ENCODE measurements around the gene ZNF473. TPM values are rescaled to one million over a fixed set of nuclear protein-coding genes. Genes with fewer than 3 reads are reported as not detected.
A peak's percentile ranks its signal among the peaks of the same experiment; 100 is the strongest.
"Not testable (repeated sequence)": the region's sequence is repeated elsewhere in the genome, so short reads cannot be mapped to it uniquely, and the experiment has no call there.

The ZNF473 gene
- total RNA-seq, 1 donor from 2014 or later = 10.2 TPM

GRCh38 chr19:50044922-50045321 is 19.1 kb downstream of the ZNF473 start:
- Histone ChIP-seq H3K36me3 (ENCODE audit: control insufficient read depth, insufficient read depth, low read length) (peaks cover 16% of the 10 kb centered on the region), H3K4me3 (ENCODE audit: low read depth, low read length) (no peak overlapping the region), H3K27me3 (ENCODE audit: control insufficient read depth, insufficient read depth, low read length) (no peaks in the 10 kb centered on the region)
- TF ChIP-seq, protein P1, sequence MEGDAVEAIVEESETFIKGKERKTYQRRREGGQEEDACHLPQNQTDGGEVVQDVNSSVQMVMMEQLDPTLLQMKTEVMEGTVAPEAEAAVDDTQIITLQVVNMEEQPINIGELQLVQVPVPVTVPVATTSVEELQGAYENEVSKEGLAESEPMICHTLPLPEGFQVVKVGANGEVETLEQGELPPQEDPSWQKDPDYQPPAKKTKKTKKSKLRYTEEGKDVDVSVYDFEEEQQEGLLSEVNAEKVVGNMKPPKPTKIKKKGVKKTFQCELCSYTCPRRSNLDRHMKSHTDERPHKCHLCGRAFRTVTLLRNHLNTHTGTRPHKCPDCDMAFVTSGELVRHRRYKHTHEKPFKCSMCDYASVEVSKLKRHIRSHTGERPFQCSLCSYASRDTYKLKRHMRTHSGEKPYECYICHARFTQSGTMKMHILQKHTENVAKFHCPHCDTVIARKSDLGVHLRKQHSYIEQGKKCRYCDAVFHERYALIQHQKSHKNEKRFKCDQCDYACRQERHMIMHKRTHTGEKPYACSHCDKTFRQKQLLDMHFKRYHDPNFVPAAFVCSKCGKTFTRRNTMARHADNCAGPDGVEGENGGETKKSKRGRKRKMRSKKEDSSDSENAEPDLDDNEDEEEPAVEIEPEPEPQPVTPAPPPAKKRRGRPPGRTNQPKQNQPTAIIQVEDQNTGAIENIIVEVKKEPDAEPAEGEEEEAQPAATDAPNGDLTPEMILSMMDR (IDR thresholded peaks at IDR 0.05; ENCODE audit: insufficient read depth, low read length, poor library complexity, severe bottlenecking) = no peak
- DNase-seq (ENCODE audit: low read depth) = no peak

GRCh38 chr19:50046649-50047503 is 21.1 kb downstream of the ZNF473 start:
- no peak for DNase-seq (ENCODE audit: low read depth)
- H3K27me3 ChIP-seq (ENCODE audit: control insufficient read depth, insufficient read depth, low read length) = peaks cover 2% of the 10 kb centered on the region
- no peak overlapping the region for H3K4me3 ChIP-seq (ENCODE audit: low read depth, low read length)
- TF ChIP-seq, protein P1 (IDR thresholded peaks at IDR 0.05; ENCODE audit: insufficient read depth, low read length, poor library complexity, severe bottlenecking) = peak; percentile 30
- H3K36me3 ChIP-seq (ENCODE audit: control insufficient read depth, insufficient read depth, low read length) = peaks cover 14% of the 10 kb centered on the region

DNA sequence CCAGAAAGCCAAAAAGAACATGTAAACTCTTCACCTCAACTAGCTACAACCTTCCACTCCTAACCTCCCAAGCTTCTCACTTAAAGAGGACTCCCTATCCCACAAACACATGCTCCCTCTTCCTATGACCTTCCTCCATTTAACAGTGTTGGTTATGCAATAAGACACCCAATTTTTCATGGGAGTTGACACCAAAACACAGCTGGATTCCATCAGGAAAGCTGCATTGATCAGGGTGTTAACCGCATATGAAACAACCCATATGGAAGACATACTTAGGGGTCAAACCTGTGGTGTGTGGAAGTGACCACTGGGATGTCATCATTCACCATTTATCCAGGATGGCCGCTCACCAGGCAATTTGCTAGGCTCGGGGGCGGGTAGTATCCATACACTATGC is 21.9 kb downstream of the ZNF473 start:
- H3K4me3 ChIP-seq (ENCODE audit: low read depth, low read length) = no peak overlapping the region
- H3K27me3 ChIP-seq (ENCODE audit: control insufficient read depth, insufficient read depth, low read length) = peaks cover 2% of the 10 kb centered on the region
- H3K36me3 ChIP-seq (ENCODE audit: control insufficient read depth, insufficient read depth, low read length) = peaks cover 13% of the 10 kb centered on the region
- no peak for DNase-seq (ENCODE audit: low read depth)
- TF ChIP-seq, protein P1 (IDR thresholded peaks at IDR 0.05; ENCODE audit: insufficient read depth, low read length, poor library complexity, severe bottlenecking) = no peak

- H3K36me3 ChIP-seq (ENCODE audit: control insufficient read depth, insufficient read depth, low read length) = peaks cover 5% of the 10 kb centered on the region
- H3K27me3 ChIP-seq (ENCODE audit: control insufficient read depth, insufficient read depth, low read length) = peaks cover 2% of the 10 kb centered on the region
- peak; percentile 18 for DNase-seq (ENCODE audit: low read depth)
- H3K4me3 ChIP-seq (ENCODE audit: low read depth, low read length) = peak overlapping the region; percentile 24
- TF ChIP-seq, protein P1 (IDR thresholded peaks at IDR 0.05; ENCODE audit: insufficient read depth, low read length, poor library complexity, severe bottlenecking) = no peak
These were observed 24.8 kb downstream of the ZNF473 start for GRCh38 chr19:50050406-50051227.

DNA sequence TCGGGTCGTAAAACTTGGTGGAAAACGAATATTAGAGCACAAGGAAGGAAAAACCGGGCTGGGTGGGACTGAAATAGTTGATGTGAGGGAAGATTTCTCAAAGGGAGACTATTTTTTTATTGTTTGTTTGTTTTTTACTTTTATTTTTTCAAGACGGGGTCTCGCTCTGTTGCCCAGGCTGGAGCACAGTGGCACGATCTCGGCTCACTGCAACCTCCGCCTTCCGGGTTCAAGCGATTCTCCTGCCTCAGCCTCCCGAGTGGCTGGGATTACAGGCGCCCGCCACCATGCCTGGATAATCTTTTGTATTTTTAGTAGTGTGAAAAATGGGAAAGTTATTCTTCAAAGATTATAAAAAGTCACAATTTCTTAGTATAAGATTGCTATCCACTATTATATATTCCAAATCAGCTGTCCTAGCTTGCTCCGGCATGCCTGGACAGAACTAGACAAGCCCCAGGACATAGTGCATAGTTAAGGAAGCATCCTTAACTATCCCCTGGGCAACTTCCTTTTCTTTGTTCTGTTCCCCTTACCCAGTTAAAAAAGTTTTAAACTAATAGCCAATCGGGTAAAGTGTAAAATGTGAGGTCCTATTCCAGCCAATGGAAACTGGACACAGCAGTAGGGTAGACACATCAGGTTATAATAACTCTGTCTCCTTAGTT is 25.6 kb downstream of the ZNF473 start:
- DNase-seq (ENCODE audit: low read depth); H3K36me3 ChIP-seq (ENCODE audit: control insufficient read depth, insufficient read depth, low read length); H3K4me3 ChIP-seq (ENCODE audit: low read depth, low read length); H3K27me3 ChIP-seq (ENCODE audit: control insufficient read depth, insufficient read depth, low read length): not testable (repeated sequence)

GRCh38 chr19:50051964-50052363 is 26.2 kb downstream of the ZNF473 start:
- TF ChIP-seq, protein P1 (IDR thresholded peaks at IDR 0.05; ENCODE audit: insufficient read depth, low read length, poor library complexity, severe bottlenecking) = no peak
- no peak for DNase-seq (ENCODE audit: low read depth)
- H3K36me3 ChIP-seq (ENCODE audit: control insufficient read depth, insufficient read depth, low read length) = no peaks in the 10 kb centered on the region
- no peak overlapping the region for H3K4me3 ChIP-seq (ENCODE audit: low read depth, low read length)
- H3K27me3 ChIP-seq (ENCODE audit: control insufficient read depth, insufficient read depth, low read length) = peaks cover 2% of the 10 kb centered on the region

All from kidney epithelial cell (primary cell).